HG03039 (cell line): ENCODE results near the gene TMEM132C.
A peak's percentile ranks its signal among the peaks of the same experiment; 100 is the strongest.

Source experiments
- ATAC-seq: cut with Tn5 transposase; IDR thresholded peaks from one replicate; pipeline ENCODE4 v1.9.1; 2021; ENCODE audit warnings: mild to moderate bottlenecking, moderate library complexity; ENCODE audit not compliant: unreplicated experiment

The TMEM132C gene

GRCh38 chr12:128543971-128544370, 277.0 kb downstream of the TMEM132C start:
- ATAC-seq, result no peak

- ATAC-seq, result no peak
Observed at GRCh38 chr12:128548949-128549348, 282.0 kb downstream of the TMEM132C start.

- ATAC-seq, result no peak
Observed at GRCh38 chr12:128549601-128550218, 282.7 kb downstream of the TMEM132C start.

- ATAC-seq, result no peak
Observed at GRCh38 chr12:128551266-128551665, 284.3 kb downstream of the TMEM132C start.

- no peak for ATAC-seq
Observed at GRCh38 chr12:128554546-128555304, 287.8 kb downstream of the TMEM132C start.

- ATAC-seq, result no peak
Observed at GRCh38 chr12:128557231-128557630, 290.3 kb downstream of the TMEM132C start.

- ATAC-seq, result no peak
Observed at GRCh38 chr12:128564956-128565355, 298.0 kb downstream of the TMEM132C start.

- ATAC-seq, result no peak
Observed at GRCh38 chr12:128567730-128568129, 300.8 kb downstream of the TMEM132C start.

- peak; percentile 66 for ATAC-seq
Observed at GRCh38 chr12:128570191-128571065, 303.5 kb downstream of the TMEM132C start.

- no peak for ATAC-seq
Observed at GRCh38 chr12:128571906-128572810, 305.2 kb downstream of the TMEM132C start.

GRCh38 chr12:128573907-128574306, 306.9 kb downstream of the TMEM132C start:
- ATAC-seq, result no peak

GRCh38 chr12:128578045-128578444, 311.1 kb downstream of the TMEM132C start:
- no peak for ATAC-seq

- ATAC-seq, result no peak
Observed at GRCh38 chr12:128581321-128581761, 314.4 kb downstream of the TMEM132C start.

GRCh38 chr12:128583453-128583852, 316.5 kb downstream of the TMEM132C start:
- ATAC-seq, result no peak

- ATAC-seq, result no peak
Observed at GRCh38 chr12:128586451-128587029, 319.6 kb downstream of the TMEM132C start.

GRCh38 chr12:128587918-128588317, 320.9 kb downstream of the TMEM132C start:
- no peak for ATAC-seq

GRCh38 chr12:128592220-128592744, 325.3 kb downstream of the TMEM132C start:
- ATAC-seq, result no peak

GRCh38 chr12:128594521-128594920, 327.6 kb downstream of the TMEM132C start:
- no peak for ATAC-seq

GRCh38 chr12:128595609-128596008, 328.6 kb downstream of the TMEM132C start:
- no peak for ATAC-seq

- no peak for ATAC-seq
Observed at GRCh38 chr12:128600886-128601285, 333.9 kb downstream of the TMEM132C start.
